Liver (tissue), 9 donors: Measurements from ENCODE around the gene BARX1. TPM values are rescaled to one million over a fixed set of nuclear protein-coding genes. Genes with fewer than 3 reads are reported as not detected.

Experiments
- DNase-seq: peaks from one replicate; pipeline ENCODE4 v3.0.0-alpha.2; 2017; ENCODE audit warnings: low spot score
- H3K27ac ChIP-seq, 2 donors: one replicate each; pipeline ENCODE4 v1.7.0; 2013; ENCODE audit warnings: inconsistent platforms in 2 of 2, low read length in 2 of 2, control low read depth in 1 of 2, low read depth in 1 of 2, mild to moderate bottlenecking in 1 of 2
- H3K27me3 ChIP-seq, 4 donors: one replicate each; pipeline versions ENCODE4 v1.6.1 to v1.7.0; 2013; ENCODE audit warnings: low read length in 3 of 4, inconsistent platforms in 1 of 4, mild to moderate bottlenecking in 1 of 4, moderate library complexity in 1 of 4; ENCODE audit not compliant: control insufficient read depth in 4 of 4, insufficient read depth in 4 of 4
- H3K36me3 ChIP-seq, 4 donors: one replicate each; pipeline versions ENCODE4 v1.6.1 to v1.7.0; 2013; ENCODE audit warnings: low read length in 3 of 4, mild to moderate bottlenecking in 3 of 4, low read depth in 1 of 4, moderate library complexity in 1 of 4; ENCODE audit not compliant: control insufficient read depth in 4 of 4, insufficient read depth in 3 of 4
- H3K4me1 ChIP-seq, 4 donors: one replicate each; pipeline versions ENCODE4 v1.6.1 to v1.7.0; 2013; ENCODE audit warnings: low read length in 3 of 4, mild to moderate bottlenecking in 3 of 4, moderate library complexity in 1 of 4; ENCODE audit not compliant: control insufficient read depth in 4 of 4, insufficient read depth in 4 of 4
- H3K4me3 ChIP-seq, 3 donors: one replicate each; pipeline versions ENCODE4 v1.6.1 to v1.7.0; 2013; ENCODE audit warnings: low read length in 3 of 3, control low read depth in 1 of 3, low read depth in 1 of 3, mild to moderate bottlenecking in 1 of 3
- H3K9ac ChIP-seq, 2 donors: one replicate each; pipeline ENCODE4 v1.7.0; 2013; ENCODE audit warnings: low read length in 2 of 2, mild to moderate bottlenecking in 2 of 2, moderate library complexity in 2 of 2, control low read depth in 1 of 2, low read depth in 1 of 2
- H3K9me3 ChIP-seq, 4 donors: one replicate each; pipeline versions ENCODE4 v1.6.1 to v1.7.0; 2013; ENCODE audit warnings: low read length in 3 of 4; ENCODE audit not compliant: control insufficient read depth in 4 of 4
- EGR1 ChIP-seq, 2 donors: IDR thresholded peaks; 2 replicates each; pipeline ENCODE4 v1.6.1; 2016 to 2018; ENCODE audit warnings: antibody characterized with exemption in 2 of 2, low read depth in 2 of 2
- FOXA1 ChIP-seq: IDR thresholded peaks from 2 replicates; pipeline ENCODE4 v1.6.1; 2016; ENCODE audit warnings: antibody characterized with exemption
- FOXA2 ChIP-seq: IDR thresholded peaks from 2 replicates; pipeline ENCODE4 v1.6.1; 2016; ENCODE audit warnings: antibody characterized with exemption
- GABPA ChIP-seq, 2 donors: IDR thresholded peaks in 1 of 2; conservative IDR thresholded peaks in 1 of 2; 2 replicates each; pipeline ENCODE4 v1.6.1; 2016; ENCODE audit warnings: antibody characterized with exemption in 2 of 2, mild to moderate bottlenecking in 1 of 2, moderate library complexity in 1 of 2
- HNF4A ChIP-seq, 2 donors: conservative IDR thresholded peaks; 2 replicates each; pipeline ENCODE4 v1.6.1; 2016; ENCODE audit warnings: antibody characterized with exemption in 2 of 2, mild to moderate bottlenecking in 2 of 2
- HNF4G ChIP-seq: IDR thresholded peaks from 2 replicates; pipeline ENCODE4 v1.6.1; 2016; ENCODE audit warnings: antibody characterized with exemption
- JUND ChIP-seq, 2 donors: IDR thresholded peaks; 2 replicates each; pipeline ENCODE4 v1.6.1; 2016; ENCODE audit warnings: antibody characterized with exemption in 2 of 2
- NR2F2 ChIP-seq: IDR thresholded peaks from 2 replicates; pipeline ENCODE4 v1.6.1; 2016; ENCODE audit warnings: antibody characterized with exemption
- RAD21 ChIP-seq, 2 donors: IDR thresholded peaks; 2 replicates each; pipeline ENCODE4 v1.6.1; 2016; ENCODE audit warnings: antibody characterized with exemption in 2 of 2, mild to moderate bottlenecking in 2 of 2
- RXRA ChIP-seq, 2 donors: IDR thresholded peaks; 2 replicates each; pipeline ENCODE4 v1.6.1; 2017 to 2018; ENCODE audit warnings: antibody characterized with exemption in 2 of 2, mild to moderate bottlenecking in 1 of 2
- SP1 ChIP-seq: IDR thresholded peaks from 2 replicates; pipeline ENCODE4 v1.6.1; 2018; ENCODE audit warnings: antibody characterized with exemption, mild to moderate bottlenecking
- TAF1 ChIP-seq: conservative IDR thresholded peaks from 2 replicates; pipeline ENCODE4 v1.6.1; 2016; ENCODE audit warnings: antibody characterized with exemption, mild to moderate bottlenecking
- YY1 ChIP-seq: IDR thresholded peaks from 2 replicates; pipeline ENCODE4 v1.6.1; 2016; ENCODE audit warnings: antibody characterized with exemption, mild to moderate bottlenecking
- WGBS: extraction: QIAGEN DNeasy Blood & Tissue Kit; methylation state at CpG from one replicate; pipeline ENCODE4 v1.1.7; 2013; 5-methylcytosine and 5-hydroxymethylcytosine counted together
- polyA plus RNA-seq, 2 donors: library from polyadenylated mRNA; stranded (reverse) in 1 of 2; unstranded in 1 of 2; fragments of 200-250 nt in 1 of 2; fragments of >200 nt in 1 of 2; fragmentation: Nextera tagmentation in 1 of 2; extraction: Ambion mirVana in 1 of 2; gene quantifications; one replicate each; pipeline versions ENCODE4 v1.2.1 to v1.2.3, GENCODE V29; 2013 to 2015
- total RNA-seq, 2 donors: library from RNA; depleted of rRNA; stranded (reverse); fragments of >200 nt; gene quantifications; one replicate each; pipeline ENCODE4 v1.2.3, GENCODE V29; 2014
- TF ChIP-seq, protein P1 (sequence below): IDR thresholded peaks from 2 replicates; pipeline ENCODE4 v1.6.1; 2016; ENCODE audit warnings: antibody characterized with exemption
- TF ChIP-seq, protein P2 (sequence below): IDR thresholded peaks from 2 replicates; pipeline ENCODE4 v1.6.1; 2016; ENCODE audit warnings: antibody characterized with exemption
- TF ChIP-seq, protein P3 (sequence below): fragments of 150-350 bp; IDR thresholded peaks from 2 replicates; pipeline ENCODE4 v1.5.1; 2017; ENCODE audit warnings: improper control_type of control experiment, low read depth, low read length; ENCODE audit not compliant: missing input control
- TF ChIP-seq, protein P4 (sequence below): IDR thresholded peaks from 2 replicates; pipeline ENCODE4 v1.6.1; 2016; ENCODE audit warnings: antibody characterized with exemption, mild to moderate bottlenecking
- TF ChIP-seq, protein P5 (sequence below): IDR thresholded peaks from 2 replicates; pipeline ENCODE4 v1.6.1; 2016; ENCODE audit warnings: antibody characterized with exemption
- donor health status: healthy.
- donor health status: healthy.
- donor health status: healthy.
- donor health status: healthy.
- donor health status: healthy.

BARX1 gene
- total and polyA plus RNA-seq, 4 donors, result not detected

DNA sequence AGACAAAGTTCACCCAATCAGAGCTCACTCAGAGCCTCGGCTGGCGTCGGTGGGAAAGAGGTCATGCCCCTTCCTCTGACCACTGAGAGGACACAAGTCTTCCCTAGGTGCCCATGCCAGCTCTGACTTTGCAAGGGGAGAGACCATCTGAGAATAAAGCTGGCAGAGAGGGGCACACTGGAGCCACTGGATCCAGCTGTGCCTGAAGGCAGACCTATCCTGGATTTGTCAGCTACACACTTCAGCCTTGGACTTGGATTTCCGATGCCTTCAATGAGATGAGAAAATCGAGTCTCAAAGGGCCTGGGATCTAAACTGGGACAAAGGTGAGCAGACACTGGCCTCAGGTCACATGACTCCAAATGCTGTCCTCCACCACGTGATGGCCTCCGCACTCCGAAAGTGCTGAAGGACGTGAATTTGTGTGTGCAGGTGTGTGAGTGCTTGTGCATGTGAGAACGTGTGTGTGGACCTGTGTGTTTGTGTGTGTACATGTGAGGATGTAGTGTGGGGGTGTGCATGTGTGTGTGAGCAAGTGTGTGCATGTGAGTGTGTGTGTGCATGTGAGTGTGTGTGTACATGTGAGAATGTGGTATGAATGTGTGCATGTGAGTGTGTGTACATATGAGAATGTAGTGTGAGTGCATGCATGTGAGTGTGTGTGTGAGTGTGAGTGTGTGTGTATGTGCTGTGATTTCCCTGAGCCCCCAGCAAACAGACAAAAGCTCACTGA, 37.9 kb downstream of the BARX1 start:
- TF ChIP-seq, protein P1, sequence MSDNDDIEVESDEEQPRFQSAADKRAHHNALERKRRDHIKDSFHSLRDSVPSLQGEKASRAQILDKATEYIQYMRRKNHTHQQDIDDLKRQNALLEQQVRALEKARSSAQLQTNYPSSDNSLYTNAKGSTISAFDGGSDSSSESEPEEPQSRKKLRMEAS, result no peak
- no peak for TF ChIP-seq SP1
- TF ChIP-seq FOXA2, result no peak
- TF ChIP-seq YY1, result no peak
- no peak for TF ChIP-seq RAD21 (IDR thresholded peaks at IDR 0.05)
- TF ChIP-seq, protein P2, sequence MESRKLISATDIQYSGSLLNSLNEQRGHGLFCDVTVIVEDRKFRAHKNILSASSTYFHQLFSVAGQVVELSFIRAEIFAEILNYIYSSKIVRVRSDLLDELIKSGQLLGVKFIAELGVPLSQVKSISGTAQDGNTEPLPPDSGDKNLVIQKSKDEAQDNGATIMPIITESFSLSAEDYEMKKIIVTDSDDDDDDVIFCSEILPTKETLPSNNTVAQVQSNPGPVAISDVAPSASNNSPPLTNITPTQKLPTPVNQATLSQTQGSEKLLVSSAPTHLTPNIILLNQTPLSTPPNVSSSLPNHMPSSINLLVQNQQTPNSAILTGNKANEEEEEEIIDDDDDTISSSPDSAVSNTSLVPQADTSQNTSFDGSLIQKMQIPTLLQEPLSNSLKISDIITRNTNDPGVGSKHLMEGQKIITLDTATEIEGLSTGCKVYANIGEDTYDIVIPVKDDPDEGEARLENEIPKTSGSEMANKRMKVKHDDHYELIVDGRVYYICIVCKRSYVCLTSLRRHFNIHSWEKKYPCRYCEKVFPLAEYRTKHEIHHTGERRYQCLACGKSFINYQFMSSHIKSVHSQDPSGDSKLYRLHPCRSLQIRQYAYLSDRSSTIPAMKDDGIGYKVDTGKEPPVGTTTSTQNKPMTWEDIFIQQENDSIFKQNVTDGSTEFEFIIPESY, result no peak
- no peak for TF ChIP-seq GABPA (IDR thresholded peaks at IDR 0.05 in 1 of 2, conservative IDR thresholded peaks at IDR 0.05 in 1 of 2)
- TF ChIP-seq, protein P3, sequence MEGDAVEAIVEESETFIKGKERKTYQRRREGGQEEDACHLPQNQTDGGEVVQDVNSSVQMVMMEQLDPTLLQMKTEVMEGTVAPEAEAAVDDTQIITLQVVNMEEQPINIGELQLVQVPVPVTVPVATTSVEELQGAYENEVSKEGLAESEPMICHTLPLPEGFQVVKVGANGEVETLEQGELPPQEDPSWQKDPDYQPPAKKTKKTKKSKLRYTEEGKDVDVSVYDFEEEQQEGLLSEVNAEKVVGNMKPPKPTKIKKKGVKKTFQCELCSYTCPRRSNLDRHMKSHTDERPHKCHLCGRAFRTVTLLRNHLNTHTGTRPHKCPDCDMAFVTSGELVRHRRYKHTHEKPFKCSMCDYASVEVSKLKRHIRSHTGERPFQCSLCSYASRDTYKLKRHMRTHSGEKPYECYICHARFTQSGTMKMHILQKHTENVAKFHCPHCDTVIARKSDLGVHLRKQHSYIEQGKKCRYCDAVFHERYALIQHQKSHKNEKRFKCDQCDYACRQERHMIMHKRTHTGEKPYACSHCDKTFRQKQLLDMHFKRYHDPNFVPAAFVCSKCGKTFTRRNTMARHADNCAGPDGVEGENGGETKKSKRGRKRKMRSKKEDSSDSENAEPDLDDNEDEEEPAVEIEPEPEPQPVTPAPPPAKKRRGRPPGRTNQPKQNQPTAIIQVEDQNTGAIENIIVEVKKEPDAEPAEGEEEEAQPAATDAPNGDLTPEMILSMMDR, result no peak
- TF ChIP-seq TAF1, result no peak
- TF ChIP-seq, protein P4, sequence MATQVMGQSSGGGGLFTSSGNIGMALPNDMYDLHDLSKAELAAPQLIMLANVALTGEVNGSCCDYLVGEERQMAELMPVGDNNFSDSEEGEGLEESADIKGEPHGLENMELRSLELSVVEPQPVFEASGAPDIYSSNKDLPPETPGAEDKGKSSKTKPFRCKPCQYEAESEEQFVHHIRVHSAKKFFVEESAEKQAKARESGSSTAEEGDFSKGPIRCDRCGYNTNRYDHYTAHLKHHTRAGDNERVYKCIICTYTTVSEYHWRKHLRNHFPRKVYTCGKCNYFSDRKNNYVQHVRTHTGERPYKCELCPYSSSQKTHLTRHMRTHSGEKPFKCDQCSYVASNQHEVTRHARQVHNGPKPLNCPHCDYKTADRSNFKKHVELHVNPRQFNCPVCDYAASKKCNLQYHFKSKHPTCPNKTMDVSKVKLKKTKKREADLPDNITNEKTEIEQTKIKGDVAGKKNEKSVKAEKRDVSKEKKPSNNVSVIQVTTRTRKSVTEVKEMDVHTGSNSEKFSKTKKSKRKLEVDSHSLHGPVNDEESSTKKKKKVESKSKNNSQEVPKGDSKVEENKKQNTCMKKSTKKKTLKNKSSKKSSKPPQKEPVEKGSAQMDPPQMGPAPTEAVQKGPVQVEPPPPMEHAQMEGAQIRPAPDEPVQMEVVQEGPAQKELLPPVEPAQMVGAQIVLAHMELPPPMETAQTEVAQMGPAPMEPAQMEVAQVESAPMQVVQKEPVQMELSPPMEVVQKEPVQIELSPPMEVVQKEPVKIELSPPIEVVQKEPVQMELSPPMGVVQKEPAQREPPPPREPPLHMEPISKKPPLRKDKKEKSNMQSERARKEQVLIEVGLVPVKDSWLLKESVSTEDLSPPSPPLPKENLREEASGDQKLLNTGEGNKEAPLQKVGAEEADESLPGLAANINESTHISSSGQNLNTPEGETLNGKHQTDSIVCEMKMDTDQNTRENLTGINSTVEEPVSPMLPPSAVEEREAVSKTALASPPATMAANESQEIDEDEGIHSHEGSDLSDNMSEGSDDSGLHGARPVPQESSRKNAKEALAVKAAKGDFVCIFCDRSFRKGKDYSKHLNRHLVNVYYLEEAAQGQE, result no peak
- TF ChIP-seq FOXA1, result no peak
- no peak for TF ChIP-seq HNF4G
- no peak for TF ChIP-seq RXRA (IDR thresholded peaks at IDR 0.05)
- TF ChIP-seq, protein P5, sequence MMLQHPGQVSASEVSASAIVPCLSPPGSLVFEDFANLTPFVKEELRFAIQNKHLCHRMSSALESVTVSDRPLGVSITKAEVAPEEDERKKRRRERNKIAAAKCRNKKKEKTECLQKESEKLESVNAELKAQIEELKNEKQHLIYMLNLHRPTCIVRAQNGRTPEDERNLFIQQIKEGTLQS, result no peak
- TF ChIP-seq HNF4A (conservative IDR thresholded peaks at IDR 0.05), result no peak
- TF ChIP-seq NR2F2, result no peak
- TF ChIP-seq EGR1 (IDR thresholded peaks at IDR 0.05; ENCODE audit: low read depth in 2 of 2), result no peak
- no peak for TF ChIP-seq JUND (IDR thresholded peaks at IDR 0.05)
- H3K4me1 ChIP-seq, result no peaks in the 10 kb centered on the region
- 81% methylated on average over 10 of the region's 10 CpGs for WGBS
- no peak for DNase-seq
- no peaks in the 10 kb centered on the region for H3K36me3 ChIP-seq
- no peaks in the 10 kb centered on the region for H3K9me3 ChIP-seq
- no peak overlapping the region for H3K9ac ChIP-seq
- no peak overlapping the region for H3K27ac ChIP-seq
- no peak overlapping the region for H3K4me3 ChIP-seq
- no peaks in the 10 kb centered on the region for H3K27me3 ChIP-seq
